Measurements from ENCODE around the gene METTL8.

METTL8 gene

DNA sequence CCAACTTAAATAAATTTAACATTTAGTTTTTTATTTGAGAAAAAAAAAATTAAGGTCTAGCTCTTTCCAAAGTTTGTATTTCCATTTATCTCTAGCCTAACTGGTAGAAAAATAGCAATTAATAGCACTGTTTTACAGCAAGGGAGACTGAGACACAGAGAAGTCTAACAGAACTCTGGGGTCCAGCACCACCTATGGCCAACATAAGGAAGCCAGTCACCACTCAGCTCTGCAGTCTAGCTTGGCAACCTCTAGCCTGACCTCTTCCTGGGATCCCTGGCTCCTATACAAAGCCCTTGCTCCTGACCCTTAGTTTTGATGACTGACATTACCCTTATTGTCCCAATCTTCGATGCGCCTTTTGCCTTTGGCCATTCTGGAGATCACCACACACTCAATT is 159.0 kb downstream of the METTL8 start:
- DNase-seq (ENCODE audit: low read depth) = no peak
- no peak for TF ChIP-seq CTCF (IDR thresholded peaks at IDR 0.05; ENCODE audit: low read depth, low read length, missing control alignments)
- in situ Hi-C loops (cut with HindIII; ENCODE audit: low sequenced_read_pairs) = no loop called here
- H3K4me3 ChIP-seq (ENCODE audit: low read depth, low read length) = no peak overlapping the region

DNA sequence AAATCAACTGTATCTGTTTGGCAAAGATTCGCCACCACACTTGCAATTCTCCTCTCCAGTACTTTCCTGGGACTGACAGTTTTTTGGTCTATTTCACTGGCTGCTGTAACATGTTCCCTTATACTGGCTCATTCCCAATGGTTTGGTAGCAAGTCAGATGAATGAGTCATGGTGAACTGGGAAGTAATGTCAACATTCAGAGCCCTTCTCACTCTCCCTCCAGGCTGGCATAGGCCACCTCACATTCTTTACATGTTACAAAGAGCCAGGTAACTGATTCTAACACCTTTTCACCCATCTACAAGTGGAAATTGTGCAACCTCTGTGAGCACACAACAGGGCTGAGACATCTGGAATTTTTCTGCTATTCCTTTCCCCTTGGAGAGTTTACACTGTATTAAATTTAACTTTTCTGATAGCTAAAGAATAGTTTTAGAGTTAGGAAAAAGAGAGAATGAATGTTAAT is 161.8 kb downstream of the METTL8 start:
- in situ Hi-C loops (cut with HindIII; ENCODE audit: low sequenced_read_pairs) = no loop called here
- TF ChIP-seq CTCF (IDR thresholded peaks at IDR 0.05; ENCODE audit: low read depth, low read length, missing control alignments) = no peak
- H3K4me3 ChIP-seq (ENCODE audit: low read depth, low read length) = no peak overlapping the region
- peak; percentile 91 for DNase-seq (ENCODE audit: low read depth)

GRCh38 chr2:171271386-171271785 is 162.4 kb downstream of the METTL8 start:
- in situ Hi-C loops (cut with HindIII; ENCODE audit: low sequenced_read_pairs) = no loop called here
- no peak for TF ChIP-seq CTCF (IDR thresholded peaks at IDR 0.05; ENCODE audit: low read depth, low read length, missing control alignments)
- no peak for DNase-seq (ENCODE audit: low read depth)
- no peak overlapping the region for H3K4me3 ChIP-seq (ENCODE audit: low read depth, low read length)

GRCh38 chr2:171267855-171268629 is 165.7 kb downstream of the METTL8 start:
- no peak for TF ChIP-seq CTCF (IDR thresholded peaks at IDR 0.05; ENCODE audit: low read depth, low read length, missing control alignments)
- no peak overlapping the region for H3K4me3 ChIP-seq (ENCODE audit: low read depth, low read length)
- DNase-seq (ENCODE audit: low read depth) = no peak
- in situ Hi-C loops (cut with HindIII; ENCODE audit: low sequenced_read_pairs) = no loop called here
